Stimulated activated CD4-positive, alpha-beta T cell treated with anti-CD3 and anti-CD28 coated beads, Interleukin-4, amount 100 ng/mL, for 1 hour (primary cell): Measurements from ENCODE around the gene CNNM2.
"Not testable (repeated sequence)": the region's sequence is repeated elsewhere in the genome, so short reads cannot be mapped to it uniquely, and the experiment has no call there.

Source experiments
- DNase-seq: peaks from one replicate; pipeline ENCODE4 v3.0.0-alpha.2; 2020

Gene CNNM2

DNA sequence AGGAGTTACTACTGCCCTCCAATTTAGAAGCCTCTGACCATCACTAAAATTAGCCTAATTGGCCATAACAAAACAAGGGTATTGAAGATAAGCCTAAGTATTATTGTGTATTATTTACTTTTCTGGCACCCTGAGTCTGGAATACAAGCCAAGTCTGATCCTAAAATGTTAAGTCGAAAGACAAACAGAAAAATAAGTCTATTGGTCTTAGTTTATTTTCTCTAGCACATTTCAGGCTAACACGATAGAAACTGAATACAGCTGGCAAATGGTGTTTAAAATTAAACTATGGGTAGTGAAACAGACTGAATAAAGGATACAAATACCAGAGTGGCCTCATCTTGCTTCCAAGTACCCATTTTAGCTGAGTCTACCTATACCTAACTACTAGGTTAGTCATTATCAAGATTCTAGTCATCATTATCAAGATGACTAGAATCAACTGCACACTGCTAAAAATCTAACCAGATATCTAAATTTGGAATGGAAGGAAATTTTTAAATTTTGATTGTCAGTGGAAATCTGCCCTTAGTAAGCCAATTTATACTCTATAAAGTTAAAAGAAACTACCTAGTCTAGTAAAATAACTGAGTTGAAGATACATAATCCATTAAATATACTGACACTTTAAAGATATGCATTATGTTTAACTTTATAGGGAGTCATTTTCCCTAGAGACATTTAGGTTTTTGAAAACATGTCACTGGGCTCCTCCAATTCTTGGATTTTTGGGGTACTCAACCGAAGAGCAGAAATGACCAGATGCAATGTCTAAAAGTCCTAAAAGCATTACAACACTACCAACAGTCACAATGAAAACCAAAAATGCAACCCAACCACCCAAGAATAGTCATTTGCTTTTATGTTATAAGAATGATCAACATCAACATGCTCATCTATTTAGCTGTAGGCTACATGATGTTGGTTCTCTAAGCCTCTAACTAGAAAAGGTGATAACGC is 194.1 kb downstream of the CNNM2 start:
- DNase-seq: no peak

GRCh38 chr10:103114876-103115275 is 196.8 kb downstream of the CNNM2 start:
- DNase-seq: no peak

DNA sequence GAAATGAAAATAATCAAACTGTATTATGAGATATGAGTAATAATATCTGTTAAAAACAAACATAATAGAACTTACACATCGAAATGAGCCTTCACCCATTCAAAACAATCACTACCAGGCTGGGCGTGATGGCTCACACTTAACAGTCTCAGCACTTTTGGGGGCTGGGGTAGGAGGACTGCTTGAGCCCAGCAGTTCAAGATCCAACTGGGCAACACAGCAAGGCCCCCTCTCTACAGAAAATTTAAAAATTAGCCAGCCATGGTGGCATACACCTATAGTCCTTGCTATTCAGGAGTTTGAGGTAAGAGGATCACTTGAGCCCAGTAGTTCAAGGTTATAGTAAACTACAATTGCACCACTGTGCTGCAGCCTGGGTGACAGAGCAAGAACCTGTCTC is 199.2 kb downstream of the CNNM2 start:
- no peak for DNase-seq

- DNase-seq: no peak
These were observed 202.5 kb downstream of the CNNM2 start for GRCh38 chr10:103120546-103120945.

GRCh38 chr10:103120977-103121735 is 203.1 kb downstream of the CNNM2 start:
- DNase-seq: no peak

GRCh38 chr10:103123282-103124024 is 205.4 kb downstream of the CNNM2 start:
- no peak for DNase-seq

GRCh38 chr10:103124420-103125096 is 206.5 kb downstream of the CNNM2 start:
- DNase-seq: no peak

DNA sequence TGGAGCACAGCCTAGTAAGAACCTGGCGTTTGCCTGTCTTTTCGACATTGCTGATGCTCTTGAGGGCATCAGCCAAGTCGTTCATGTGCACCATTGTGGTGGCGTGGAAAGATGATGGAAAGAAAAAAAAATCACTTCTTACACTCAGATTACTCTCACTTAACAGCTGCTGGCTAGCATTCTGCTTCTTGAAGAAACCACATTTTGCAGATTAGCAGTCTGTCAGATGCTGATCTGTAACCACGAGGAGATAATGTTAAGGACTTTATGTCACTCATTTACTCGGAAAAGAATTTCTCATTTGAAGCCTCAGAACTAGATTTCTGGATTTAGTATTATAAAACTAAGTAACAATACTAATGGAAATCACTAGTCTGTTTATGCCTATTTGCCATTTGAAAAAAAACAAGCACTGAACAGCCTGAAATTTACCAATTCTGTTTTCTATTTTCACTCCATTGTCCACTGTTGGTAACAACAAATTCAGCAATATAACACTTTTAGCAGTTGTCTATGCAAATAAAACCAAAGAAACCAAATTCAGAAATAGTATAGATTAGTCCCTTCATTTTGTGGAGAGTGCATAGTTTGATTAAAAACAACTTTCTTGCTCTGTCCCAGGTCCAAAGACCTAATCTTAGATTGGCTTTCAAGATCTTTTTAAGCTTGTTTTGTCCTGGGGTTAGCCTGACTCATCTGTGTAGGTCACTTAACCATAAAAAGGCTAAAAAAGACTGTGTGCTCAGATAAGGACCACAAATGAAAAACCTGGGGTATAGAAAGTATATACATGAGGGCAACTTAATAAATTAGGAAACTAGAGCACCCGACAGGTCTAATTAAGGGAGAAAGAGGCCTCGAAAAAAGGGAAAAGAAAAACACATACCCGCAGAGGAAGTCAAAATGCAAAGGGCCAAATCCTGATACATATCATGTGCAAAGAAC is 207.5 kb downstream of the CNNM2 start:
- DNase-seq: no peak

- no peak for DNase-seq
These were observed 209.1 kb downstream of the CNNM2 start for GRCh38 chr10:103127241-103127640.

- DNase-seq: not testable (repeated sequence)
These were observed 212.1 kb downstream of the CNNM2 start for GRCh38 chr10:103130180-103130579.

- DNase-seq: no peak
These were observed 212.8 kb downstream of the CNNM2 start for GRCh38 chr10:103130910-103131309.

DNA sequence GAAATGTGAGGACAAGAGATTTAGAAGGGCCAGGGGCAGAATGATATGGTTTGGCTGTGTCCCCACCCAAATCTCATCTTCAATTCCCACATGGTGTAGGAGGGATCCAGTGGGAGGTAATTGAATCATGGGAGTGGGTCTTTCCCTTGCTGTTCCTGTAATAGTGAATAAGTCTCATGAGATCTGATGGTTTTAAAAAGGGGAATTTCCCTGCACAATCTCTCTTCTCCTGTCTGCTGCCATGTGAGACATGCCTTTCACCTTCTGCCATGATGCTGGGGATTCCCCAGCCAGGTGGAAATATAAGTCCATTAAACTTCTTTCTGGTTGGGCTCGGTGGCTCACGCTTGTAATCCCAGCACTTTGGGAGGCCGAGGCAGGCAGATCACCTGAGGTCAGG is 217.1 kb downstream of the CNNM2 start:
- DNase-seq: peak; percentile 27

DNA sequence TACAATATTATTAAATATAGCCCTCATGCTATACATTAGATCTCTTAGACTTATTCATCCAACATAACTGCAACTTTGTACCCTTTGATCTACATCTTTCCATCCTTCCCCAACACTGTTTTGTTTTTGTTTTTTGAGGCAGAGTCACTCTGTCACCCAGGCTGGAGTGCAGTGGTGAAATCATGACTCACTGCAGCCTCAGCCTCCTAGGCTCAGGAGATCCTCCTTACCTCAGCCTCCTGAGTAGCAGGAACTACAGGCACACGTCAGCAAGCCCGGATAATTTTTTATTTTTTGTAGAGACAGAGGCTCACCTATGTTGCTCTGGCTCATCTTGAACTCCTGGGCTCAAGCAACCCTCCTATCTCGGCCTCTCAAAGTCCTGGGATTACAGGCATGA is 221.7 kb downstream of the CNNM2 start:
- DNase-seq: no peak
